ENCODE measurements around the gene BCL2L2.
"Not testable (repeated sequence)": the region's sequence is repeated elsewhere in the genome, so short reads cannot be mapped to it uniquely, and the experiment has no call there.

The BCL2L2 gene

DNA sequence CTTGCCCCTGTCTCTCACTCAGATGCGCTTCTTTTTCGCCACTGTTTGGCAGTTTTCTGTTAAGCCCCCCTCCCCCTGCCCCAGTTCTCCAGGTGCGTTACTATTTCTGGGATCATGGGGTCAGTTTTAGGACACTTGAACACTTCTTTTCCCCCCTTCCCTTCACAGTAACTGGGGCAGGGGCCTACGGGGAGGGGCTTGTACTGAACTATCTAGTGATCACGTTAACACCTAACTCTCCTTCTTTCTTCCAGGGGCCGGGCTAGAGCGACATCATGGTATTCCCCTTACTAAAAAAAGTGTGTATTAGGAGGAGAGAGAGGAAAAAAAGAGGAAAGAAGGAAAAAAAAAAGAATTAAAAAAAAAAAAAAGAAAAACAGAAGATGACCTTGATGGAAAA lies 18.4 kb downstream of the BCL2L2 start:
- peaks cover 38% of the 10 kb centered on the region for H3K36me3 Mint-ChIP-seq (ENCODE audit: low read depth)

DNA sequence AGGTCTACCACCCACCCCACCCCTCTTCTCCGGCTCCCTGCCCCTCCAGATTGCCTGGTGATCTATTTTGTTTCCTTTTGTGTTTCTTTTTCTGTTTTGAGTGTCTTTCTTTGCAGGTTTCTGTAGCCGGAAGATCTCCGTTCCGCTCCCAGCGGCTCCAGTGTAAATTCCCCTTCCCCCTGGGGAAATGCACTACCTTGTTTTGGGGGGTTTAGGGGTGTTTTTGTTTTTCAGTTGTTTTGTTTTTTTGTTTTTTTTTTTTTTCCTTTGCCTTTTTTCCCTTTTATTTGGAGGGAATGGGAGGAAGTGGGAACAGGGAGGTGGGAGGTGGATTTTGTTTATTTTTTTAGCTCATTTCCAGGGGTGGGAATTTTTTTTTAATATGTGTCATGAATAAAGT lies 19.1 kb downstream of the BCL2L2 start:
- not testable (repeated sequence) for DNase-seq (ENCODE audit: low spot score); H3K27me3 Mint-ChIP-seq (ENCODE audit: low read depth); H3K9me3 Mint-ChIP-seq; H3K27ac Mint-ChIP-seq; H3K4me3 Mint-ChIP-seq
- Mint-ChIP-seq H3K36me3 (ENCODE audit: low read depth) (peaks cover 37% of the 10 kb centered on the region), H3K4me1 (ENCODE audit: low read depth) (peaks cover 17% of the 10 kb centered on the region)

More for the DNA sequence above, 18.4 kb downstream of the BCL2L2 start:
- Mint-ChIP-seq H3K27me3 (ENCODE audit: low read depth) (no peaks in the 10 kb centered on the region), H3K4me1 (ENCODE audit: low read depth) (peaks cover 21% of the 10 kb centered on the region), H3K4me3 (no peak overlapping the region), H3K9me3 (peaks cover 5% of the 10 kb centered on the region), H3K27ac (no peak overlapping the region)
- DNase-seq (ENCODE audit: low spot score), result no peak

DNA sequence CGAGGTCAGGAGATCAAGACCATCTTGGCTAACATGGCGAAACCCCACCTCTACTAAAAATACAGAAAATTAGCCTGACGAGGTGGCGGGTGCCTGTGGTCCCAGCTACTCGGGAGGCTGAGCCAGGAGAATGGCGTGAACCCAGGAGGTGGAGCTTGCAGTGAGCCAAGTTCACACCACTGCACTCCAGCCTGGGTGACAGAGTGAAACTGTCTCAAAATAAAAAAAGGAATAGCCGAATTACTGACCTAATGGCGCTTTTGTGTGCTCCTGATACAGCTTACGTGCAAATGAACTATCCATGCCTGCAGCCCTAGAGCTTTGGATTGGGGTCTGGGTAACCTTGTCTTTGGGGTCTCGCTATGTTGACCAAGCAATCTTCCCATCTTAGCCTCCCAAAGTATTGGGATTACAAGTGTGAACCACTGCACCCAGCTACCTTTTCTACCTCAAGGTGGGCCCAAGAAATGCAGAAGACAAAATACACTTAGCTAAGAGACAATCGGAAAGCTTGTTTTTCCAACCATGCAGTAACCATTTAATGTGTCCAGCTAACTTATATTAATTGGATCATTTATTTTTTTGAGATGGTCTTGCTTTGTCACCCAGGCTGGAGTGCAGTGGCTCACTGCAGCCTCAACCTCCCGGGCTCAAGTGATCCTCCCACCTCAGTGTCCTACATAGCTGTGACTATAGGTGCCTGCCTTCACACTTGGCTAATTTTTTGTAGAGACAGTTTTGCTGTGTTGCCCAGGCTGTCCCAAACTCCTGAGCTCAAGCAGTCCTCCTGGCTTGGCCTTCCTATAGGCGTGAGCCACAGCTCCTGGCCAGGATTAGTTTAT lies 20.1 kb downstream of the BCL2L2 start:
- Mint-ChIP-seq H3K36me3 (ENCODE audit: low read depth) (peaks cover 37% of the 10 kb centered on the region), H3K27me3 (ENCODE audit: low read depth) (no peaks in the 10 kb centered on the region), H3K9me3 (no peaks in the 10 kb centered on the region), H3K4me3 (no peak overlapping the region), H3K4me1 (ENCODE audit: low read depth) (peaks cover 17% of the 10 kb centered on the region), H3K27ac (no peak overlapping the region)
- no peak for DNase-seq (ENCODE audit: low spot score)

DNA sequence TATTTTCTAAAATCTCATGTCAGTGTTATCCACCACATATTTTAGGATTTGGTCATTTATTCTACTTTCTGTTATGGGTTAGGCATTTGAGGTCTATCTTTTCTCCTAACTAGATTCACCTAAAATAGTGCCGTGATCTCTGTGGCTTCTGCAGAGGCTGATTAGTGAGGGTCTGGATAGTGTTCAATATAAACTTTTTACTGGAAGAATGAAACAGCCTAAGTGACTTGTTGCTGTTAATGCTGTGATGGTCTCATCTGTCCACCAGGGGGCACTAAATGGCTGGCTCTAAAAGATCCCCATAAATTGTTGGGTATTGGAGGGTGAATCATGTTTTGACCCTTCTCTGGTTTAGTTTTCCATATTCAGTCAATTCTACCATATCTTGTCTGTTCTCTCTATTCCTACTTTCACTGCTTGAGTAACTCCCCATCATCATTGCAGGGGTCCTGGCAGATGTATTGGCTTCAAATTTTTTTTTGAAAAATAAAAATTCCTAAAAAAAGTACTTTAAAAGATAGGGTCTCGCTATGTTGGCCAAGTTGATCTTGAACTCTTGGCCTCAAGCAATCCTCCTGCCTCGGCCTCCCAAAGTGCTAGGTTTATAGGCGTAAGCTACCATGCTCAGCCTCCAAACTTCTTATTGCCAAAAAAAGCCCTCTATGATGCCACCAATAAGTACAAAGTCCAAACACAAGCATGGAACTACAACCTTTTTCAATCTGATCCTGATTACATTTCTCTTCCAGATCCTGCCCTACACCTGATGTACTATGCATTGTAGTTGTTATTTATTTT lies 21.5 kb downstream of the BCL2L2 start:
- Mint-ChIP-seq H3K4me3 (no peak overlapping the region), H3K27ac (no peak overlapping the region)

DNA sequence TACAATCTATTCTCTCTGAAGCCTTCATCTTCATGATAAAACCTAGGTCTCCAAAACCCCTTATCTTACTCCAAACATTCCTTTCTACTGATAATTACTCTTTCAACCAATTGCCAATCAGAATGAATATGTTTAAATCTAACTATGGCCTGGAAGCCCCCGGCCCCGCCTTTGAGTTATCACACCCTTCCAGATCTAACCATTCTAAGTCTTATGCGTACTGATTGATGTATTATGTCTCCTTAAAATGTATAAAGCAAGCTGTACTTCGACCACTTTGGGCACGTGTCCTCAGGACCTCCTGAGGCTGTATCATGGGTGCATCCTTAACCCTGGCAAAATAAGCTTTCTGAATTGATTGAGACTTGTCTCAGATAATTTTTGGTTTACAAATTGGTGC lies 29.0 kb downstream of the BCL2L2 start:
- H3K27ac Mint-ChIP-seq, result no peak overlapping the region
- no peak for DNase-seq (ENCODE audit: low spot score)
- H3K4me3 Mint-ChIP-seq, result no peak overlapping the region
- H3K36me3 Mint-ChIP-seq (ENCODE audit: low read depth), result no peaks in the 10 kb centered on the region
- H3K9me3 Mint-ChIP-seq, result peaks cover 10% of the 10 kb centered on the region
- H3K4me1 Mint-ChIP-seq (ENCODE audit: low read depth), result no peaks in the 10 kb centered on the region
- peaks cover 26% of the 10 kb centered on the region for H3K27me3 Mint-ChIP-seq (ENCODE audit: low read depth)

More for the DNA sequence above, 21.5 kb downstream of the BCL2L2 start:
- Mint-ChIP-seq H3K27me3 (ENCODE audit: low read depth) (no peaks in the 10 kb centered on the region), H3K9me3 (no peaks in the 10 kb centered on the region), H3K4me1 (ENCODE audit: low read depth) (peaks cover 7% of the 10 kb centered on the region), H3K36me3 (ENCODE audit: low read depth) (peaks cover 24% of the 10 kb centered on the region)
- peak; percentile 59 for DNase-seq (ENCODE audit: low spot score)

DNA sequence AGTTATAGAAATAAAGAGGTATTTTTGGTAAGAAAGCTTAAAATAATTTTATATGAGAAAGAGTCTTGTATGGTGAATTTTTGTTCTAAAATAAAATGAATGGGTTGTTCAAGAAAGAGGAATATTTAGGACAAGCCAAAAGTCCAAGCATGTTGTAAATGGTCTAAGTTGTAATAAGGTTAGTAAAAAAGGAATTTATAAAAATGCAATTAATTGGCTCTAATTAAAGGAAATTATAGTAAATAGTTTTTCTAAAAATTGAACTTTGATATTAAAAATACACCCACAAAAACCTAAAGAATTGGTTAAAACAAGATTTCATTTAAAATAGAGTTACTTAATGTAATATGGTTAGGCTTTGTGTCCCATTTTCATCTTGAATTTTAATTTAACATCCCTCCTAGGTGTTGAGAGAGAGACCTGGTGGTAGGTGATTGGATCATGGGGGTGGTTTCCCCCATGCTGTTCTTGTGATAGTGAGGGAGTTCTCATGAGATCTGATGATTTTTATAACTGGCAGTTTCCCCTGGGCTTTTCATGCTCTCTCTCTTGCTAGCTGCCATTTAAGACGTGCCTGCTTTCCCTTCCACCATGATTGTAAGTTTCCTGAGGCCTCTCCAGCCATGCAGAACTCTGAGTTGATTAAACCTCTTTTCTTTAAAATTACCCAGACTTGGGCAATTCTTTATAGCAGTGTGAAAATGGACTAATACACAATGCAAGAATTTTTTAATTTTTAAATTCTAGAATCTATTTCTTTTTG lies 33.1 kb downstream of the BCL2L2 start:
- Mint-ChIP-seq H3K9me3 (peaks cover 11% of the 10 kb centered on the region), H3K4me3 (no peak overlapping the region), H3K27me3 (ENCODE audit: low read depth) (peaks cover 39% of the 10 kb centered on the region), H3K36me3 (ENCODE audit: low read depth) (no peaks in the 10 kb centered on the region), H3K4me1 (ENCODE audit: low read depth) (no peaks in the 10 kb centered on the region), H3K27ac (no peak overlapping the region)
- DNase-seq (ENCODE audit: low spot score), result no peak

DNA sequence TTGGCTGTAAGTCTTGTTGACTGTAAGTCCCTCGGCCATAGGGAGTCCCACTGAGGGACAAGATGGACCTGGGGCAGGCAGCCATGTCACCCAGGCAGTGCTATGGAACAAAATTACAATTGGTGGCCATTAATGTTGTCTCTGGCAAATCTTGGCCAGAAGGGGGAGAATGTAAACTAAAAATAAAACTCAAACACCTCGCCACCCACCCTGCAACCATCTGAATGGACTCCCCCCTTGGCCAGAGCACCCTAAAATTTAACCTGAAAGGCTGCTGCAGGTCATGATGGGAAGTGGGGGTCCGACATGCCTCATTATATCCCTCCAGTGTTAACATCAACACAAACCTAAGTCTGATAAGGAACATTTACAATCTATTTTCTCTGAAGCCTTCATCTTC lies 37.8 kb downstream of the BCL2L2 start:
- peaks cover 11% of the 10 kb centered on the region for H3K9me3 Mint-ChIP-seq
- peaks cover 19% of the 10 kb centered on the region for H3K27me3 Mint-ChIP-seq (ENCODE audit: low read depth)
- H3K27ac Mint-ChIP-seq, result no peak overlapping the region
- H3K36me3 Mint-ChIP-seq (ENCODE audit: low read depth), result no peaks in the 10 kb centered on the region
- H3K4me1 Mint-ChIP-seq (ENCODE audit: low read depth), result no peaks in the 10 kb centered on the region
- H3K4me3 Mint-ChIP-seq, result no peak overlapping the region
- no peak for DNase-seq (ENCODE audit: low spot score)

DNA sequence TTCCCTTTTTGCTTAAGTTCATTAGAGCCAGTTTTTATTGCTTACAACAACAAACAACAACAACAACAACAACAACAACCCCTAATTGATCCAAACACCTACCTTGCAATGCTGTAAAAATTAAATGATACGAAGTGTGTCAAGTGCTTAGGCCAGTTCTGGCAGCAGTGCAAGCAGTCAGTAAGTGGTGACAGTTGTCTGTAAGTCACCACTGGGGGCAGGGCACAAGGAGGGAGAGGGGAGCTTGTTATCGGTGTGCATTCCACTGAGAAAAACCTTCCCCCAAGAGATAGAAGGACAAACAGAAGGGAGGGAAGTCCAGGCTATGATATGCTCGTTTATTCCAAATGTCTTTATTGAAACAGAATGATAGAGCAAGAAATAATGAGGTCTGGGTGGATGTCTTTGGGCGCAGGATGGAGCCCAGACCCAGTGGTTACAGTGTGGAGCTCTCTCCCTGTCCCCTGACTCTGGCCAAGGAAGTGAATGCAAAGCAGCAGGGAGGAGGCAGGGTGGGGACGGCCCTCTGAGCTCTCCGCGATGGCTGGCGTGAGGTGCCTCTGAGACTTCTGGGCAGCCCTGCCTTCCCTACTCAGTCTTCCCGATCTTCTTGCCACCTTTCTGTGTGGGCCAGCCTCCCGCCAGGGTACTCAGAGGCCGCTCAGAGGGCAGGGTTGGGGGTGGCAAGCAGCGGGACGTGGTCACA lies 39.5 kb downstream of the BCL2L2 start:
- Mint-ChIP-seq H3K27me3 (ENCODE audit: low read depth) (peaks cover 26% of the 10 kb centered on the region), H3K9me3 (no peaks in the 10 kb centered on the region), H3K27ac (no peak overlapping the region), H3K36me3 (ENCODE audit: low read depth) (no peaks in the 10 kb centered on the region), H3K4me3 (no peak overlapping the region), H3K4me1 (ENCODE audit: low read depth) (no peaks in the 10 kb centered on the region)
- no peak for DNase-seq (ENCODE audit: low spot score)

DNA sequence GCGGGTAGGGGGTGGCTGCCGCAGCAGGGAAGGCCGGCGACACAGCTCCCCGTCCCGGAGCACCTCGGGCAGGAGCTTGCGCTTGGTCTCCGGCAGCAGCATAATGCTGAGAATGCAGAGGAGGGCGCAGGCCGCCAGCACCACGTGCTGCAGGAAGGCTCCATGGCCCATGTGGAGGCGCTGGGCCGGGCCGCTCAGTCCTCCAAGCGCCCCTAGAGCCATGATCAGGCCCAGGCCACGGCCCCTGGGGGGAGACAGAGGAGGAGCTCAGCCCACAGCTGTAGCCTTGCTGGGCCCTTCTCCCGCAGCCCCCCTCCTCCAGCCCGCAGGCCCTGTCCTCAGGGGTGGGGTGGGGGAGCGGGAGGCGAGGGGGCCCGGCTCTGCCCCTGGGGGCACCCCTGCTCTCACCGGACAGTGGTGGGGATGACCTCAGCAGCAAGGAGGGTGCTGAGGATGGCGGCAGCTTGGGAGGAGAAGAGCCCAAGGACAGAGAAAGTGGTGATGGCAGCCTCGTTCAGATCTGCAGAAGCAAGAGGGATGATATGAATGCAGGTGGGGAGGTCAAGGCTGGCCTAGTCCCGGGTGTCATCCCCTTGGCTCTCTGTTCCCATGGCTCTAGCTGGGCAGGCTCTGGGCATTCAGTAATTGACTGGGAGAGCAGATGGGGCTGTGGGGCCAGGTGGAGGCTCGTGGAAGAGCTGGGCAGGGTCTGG lies 40.2 kb downstream of the BCL2L2 start:
- Mint-ChIP-seq H3K4me1 (ENCODE audit: low read depth) (no peaks in the 10 kb centered on the region), H3K9me3 (no peaks in the 10 kb centered on the region), H3K4me3 (no peak overlapping the region), H3K36me3 (ENCODE audit: low read depth) (no peaks in the 10 kb centered on the region), H3K27ac (no peak overlapping the region), H3K27me3 (ENCODE audit: low read depth) (peaks cover 28% of the 10 kb centered on the region)
- DNase-seq (ENCODE audit: low spot score), result no peak

DNA sequence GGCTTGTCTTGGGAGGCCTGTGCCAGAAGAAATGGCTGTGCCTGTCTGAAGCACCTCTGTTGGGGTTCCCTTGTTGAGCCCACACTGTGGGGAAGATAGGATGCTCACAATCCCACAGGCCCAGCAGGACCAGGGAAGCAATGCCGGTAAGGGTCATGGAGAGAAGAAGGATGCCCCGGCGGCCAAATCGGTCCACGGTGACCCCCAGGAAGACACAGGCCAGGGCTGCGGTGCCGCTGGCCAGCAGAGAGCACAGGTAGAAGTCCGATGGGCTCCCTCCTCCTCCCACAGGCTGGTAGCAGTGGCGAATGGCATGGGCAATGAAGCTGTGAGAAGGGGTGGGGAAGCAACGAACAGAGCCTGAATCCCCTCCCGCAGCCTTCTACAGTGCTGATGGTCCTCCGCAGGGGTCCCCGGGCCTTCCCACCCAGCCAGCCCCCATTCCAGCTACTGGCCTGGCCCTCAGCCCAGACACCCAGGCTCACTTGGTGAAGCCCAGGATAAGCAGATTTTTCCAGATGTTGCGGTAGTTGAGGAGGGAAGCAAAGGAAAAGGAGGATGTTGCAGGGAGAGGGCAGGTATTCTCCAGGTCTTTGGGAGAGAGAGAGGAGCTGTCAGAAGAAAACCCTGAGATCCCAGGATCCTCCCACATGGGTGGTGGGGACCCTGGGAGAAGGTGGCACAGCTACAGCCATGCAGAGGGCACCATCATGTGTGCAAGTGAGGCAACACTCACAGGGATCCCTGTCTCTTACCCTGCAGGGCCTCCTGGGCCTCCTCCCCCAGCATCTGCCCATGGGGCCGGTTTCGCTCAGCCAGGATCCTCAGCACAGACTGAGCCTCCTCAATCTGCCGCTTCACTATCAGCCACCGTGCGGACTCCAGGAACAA lies 41.0 kb downstream of the BCL2L2 start:
- Mint-ChIP-seq H3K36me3 (ENCODE audit: low read depth) (no peaks in the 10 kb centered on the region), H3K4me1 (ENCODE audit: low read depth) (no peaks in the 10 kb centered on the region), H3K27me3 (ENCODE audit: low read depth) (peaks cover 20% of the 10 kb centered on the region), H3K4me3 (no peak overlapping the region), H3K27ac (no peak overlapping the region), H3K9me3 (no peaks in the 10 kb centered on the region)
- DNase-seq (ENCODE audit: low spot score), result no peak

DNA sequence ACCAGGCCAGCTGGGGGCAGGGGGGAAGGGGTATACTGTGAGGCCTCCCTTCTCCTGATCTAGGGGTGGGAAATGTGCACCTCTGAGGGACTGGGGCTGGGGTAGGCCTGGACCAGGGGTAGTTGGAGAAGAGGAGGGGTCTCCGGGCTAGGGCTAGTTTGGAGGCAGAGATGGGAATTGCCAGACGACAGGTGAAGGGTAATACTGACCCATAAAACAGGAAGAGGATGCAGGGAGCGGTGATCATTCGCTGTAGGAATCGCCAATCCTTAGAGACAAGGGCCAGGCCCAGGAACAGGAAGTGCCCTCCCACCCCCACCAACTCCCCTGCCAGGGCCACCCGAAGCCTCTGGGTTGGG lies 41.6 kb downstream of the BCL2L2 start:
- Mint-ChIP-seq H3K4me1 (ENCODE audit: low read depth) (peaks cover 6% of the 10 kb centered on the region), H3K36me3 (ENCODE audit: low read depth) (no peaks in the 10 kb centered on the region), H3K27ac (no peak overlapping the region), H3K27me3 (ENCODE audit: low read depth) (peaks cover 20% of the 10 kb centered on the region), H3K9me3 (no peaks in the 10 kb centered on the region), H3K4me3 (no peak overlapping the region)
- no peak for DNase-seq (ENCODE audit: low spot score)

DNA sequence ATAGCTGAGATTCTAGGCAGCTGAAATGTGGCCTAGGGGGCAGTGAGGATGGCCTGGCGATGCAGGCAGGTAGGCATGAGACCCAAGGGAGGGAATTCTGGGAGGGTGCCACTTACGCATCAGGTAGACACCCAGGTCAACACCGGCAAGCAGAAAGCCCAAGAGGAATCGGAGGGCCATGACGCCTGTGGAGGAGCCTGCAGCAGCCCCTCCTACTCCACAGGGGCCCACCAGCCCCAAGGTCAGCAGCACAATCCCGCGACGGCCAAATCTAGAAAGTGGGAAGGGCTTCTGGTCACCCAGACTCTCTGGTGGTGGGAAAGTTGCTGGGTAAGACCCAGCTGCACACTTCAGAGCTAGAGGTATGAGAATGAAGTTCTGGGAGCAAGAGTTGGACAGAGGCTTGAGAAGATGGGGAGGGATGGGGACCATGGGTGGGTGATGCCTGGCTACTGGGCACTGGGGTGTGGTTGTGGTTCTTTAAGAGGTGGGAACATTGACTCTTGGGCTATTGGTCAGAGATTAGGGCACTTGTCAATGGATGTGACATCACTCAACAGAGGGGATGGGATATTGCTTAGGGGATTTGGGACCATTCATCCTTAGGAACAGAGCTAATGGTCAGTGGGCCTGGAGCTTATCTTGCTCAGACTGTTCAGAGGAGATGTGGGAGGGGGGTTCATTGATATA lies 42.7 kb downstream of the BCL2L2 start:
- H3K4me3 Mint-ChIP-seq, result no peak overlapping the region
- H3K9me3 Mint-ChIP-seq, result no peaks in the 10 kb centered on the region
- H3K4me1 Mint-ChIP-seq (ENCODE audit: low read depth), result peaks cover 8% of the 10 kb centered on the region
- H3K27me3 Mint-ChIP-seq (ENCODE audit: low read depth), result peaks cover 30% of the 10 kb centered on the region
- H3K36me3 Mint-ChIP-seq (ENCODE audit: low read depth), result no peaks in the 10 kb centered on the region
- no peak for DNase-seq (ENCODE audit: low spot score)
- H3K27ac Mint-ChIP-seq, result no peak overlapping the region

All from T-helper 2 cell treated with Interferon-gamma antibody and Interleukin-4, amounts not matched to agents 5 μg/mL and 100 μg/mL, for 36 hours (primary cell).